H9 (cell line): ENCODE measurements around the gene INTS1. TPM values are rescaled to one million over a fixed set of nuclear protein-coding genes. Genes with fewer than 3 reads are reported as not detected.

Source experiments
- DNase-seq: peaks from one replicate; pipeline ENCODE4 v3.0.0-alpha.2; 2017
- H2AFZ ChIP-seq: one replicate; pipeline ENCODE4 v1.6.1; 2013; ENCODE audit warnings: mild to moderate bottlenecking, low read length, control low read depth, moderate library complexity
- H2AK5ac ChIP-seq: 2 replicates; pipeline ENCODE4 v1.6.1; 2013; ENCODE audit warnings: low read length, control low read depth, mixed read lengths; ENCODE audit not compliant: insufficient read length
- H2BK120ac ChIP-seq: one replicate; pipeline ENCODE4 v1.6.1; 2013; ENCODE audit warnings: low read depth, mild to moderate bottlenecking, low read length, control low read depth, inconsistent platforms; ENCODE audit not compliant: poor library complexity, severe bottlenecking
- H2BK12ac ChIP-seq: 2 replicates; pipeline ENCODE4 v1.6.1; 2013; ENCODE audit warnings: low read length, control low read depth, mixed read lengths, low read depth; ENCODE audit not compliant: insufficient read length
- H2BK15ac ChIP-seq: 2 replicates; pipeline ENCODE4 v1.6.1; 2013; ENCODE audit warnings: low read depth, low read length, control low read depth
- H2BK20ac ChIP-seq: one replicate; pipeline ENCODE4 v1.6.1; 2013; ENCODE audit warnings: low read depth, mild to moderate bottlenecking, low read length, control low read depth, inconsistent platforms; ENCODE audit not compliant: poor library complexity, severe bottlenecking
- H2BK5ac ChIP-seq: 2 replicates; pipeline ENCODE4 v1.6.1; 2013; ENCODE audit warnings: low read length, control low read depth, mixed read lengths; ENCODE audit not compliant: insufficient read length
- H3K14ac ChIP-seq: 2 replicates; pipeline ENCODE4 v1.6.1; 2013; ENCODE audit warnings: low read length, control low read depth; ENCODE audit not compliant: insufficient read depth
- H3K18ac ChIP-seq: 2 replicates; pipeline ENCODE4 v1.6.1; 2013; ENCODE audit warnings: low read depth, mild to moderate bottlenecking, mixed read lengths, low read length, control low read depth; ENCODE audit not compliant: insufficient read length
- H3K23ac ChIP-seq: 2 replicates; pipeline ENCODE4 v1.6.1; 2013; ENCODE audit warnings: low read length, control low read depth, mixed read lengths, low read depth; ENCODE audit not compliant: insufficient read length
- H3K23me2 ChIP-seq: 2 replicates; pipeline ENCODE4 v1.6.1; 2013; ENCODE audit warnings: low read depth, mild to moderate bottlenecking, mixed read lengths, low read length, control low read depth; ENCODE audit not compliant: insufficient read length, poor library complexity, severe bottlenecking
- H3K27ac ChIP-seq: 2 replicates; pipeline ENCODE4 v1.5.1; 2013; ENCODE audit warnings: low read length, control low read depth, mixed read lengths, low read depth; ENCODE audit not compliant: insufficient read length
- H3K27me3 ChIP-seq: 2 replicates; pipeline ENCODE4 v1.6.1; 2013; ENCODE audit warnings: low read length, control low read depth, inconsistent platforms; ENCODE audit not compliant: insufficient read depth
- H3K4ac ChIP-seq: 2 replicates; pipeline ENCODE4 v1.6.1; 2013; ENCODE audit warnings: low read depth, mild to moderate bottlenecking, control low read depth, inconsistent platforms, low read length, moderate library complexity
- H3K4me1 ChIP-seq: 2 replicates; pipeline ENCODE4 v1.6.1; 2013; ENCODE audit warnings: low read length, control low read depth, inconsistent platforms; ENCODE audit not compliant: insufficient read depth
- H3K4me2 ChIP-seq: 2 replicates; pipeline ENCODE4 v1.6.1; 2013; ENCODE audit warnings: low read length, control low read depth, mixed read lengths; ENCODE audit not compliant: insufficient read length, insufficient read depth
- H3K56ac ChIP-seq: 2 replicates; pipeline ENCODE4 v1.6.1; 2013; ENCODE audit warnings: low read depth, mild to moderate bottlenecking, mixed read lengths, low read length, control low read depth; ENCODE audit not compliant: insufficient read length
- H3K79me1 ChIP-seq: 2 replicates; pipeline ENCODE4 v1.6.1; 2013; ENCODE audit warnings: low read depth, mild to moderate bottlenecking, moderate library complexity, low read length, control low read depth, inconsistent platforms; ENCODE audit not compliant: insufficient read depth, poor library complexity, severe bottlenecking
- H3K79me2 ChIP-seq: 2 replicates; pipeline ENCODE4 v1.6.1; 2013; ENCODE audit warnings: low read length, control low read depth, inconsistent platforms; ENCODE audit not compliant: insufficient read depth
- H3K9ac ChIP-seq: 2 replicates; pipeline ENCODE4 v1.6.1; 2013; ENCODE audit warnings: low read length, control low read depth, mixed read lengths; ENCODE audit not compliant: insufficient read length; ENCODE audit errors: extremely low read depth
- H3K9me3 ChIP-seq: one replicate; pipeline ENCODE4 v1.6.1; 2013; ENCODE audit warnings: low read depth, low read length, inconsistent platforms; ENCODE audit not compliant: control insufficient read depth
- H3T11ph ChIP-seq: one replicate; pipeline ENCODE4 v1.6.1; 2013; ENCODE audit warnings: mild to moderate bottlenecking, low read length, control low read depth, inconsistent platforms
- H4K20me1 ChIP-seq: one replicate; pipeline ENCODE4 v1.6.1; 2013; ENCODE audit not compliant: control insufficient read depth, insufficient read length, insufficient read depth
- H4K5ac ChIP-seq: 2 replicates; pipeline ENCODE4 v1.6.1; 2013; ENCODE audit warnings: low read depth, mild to moderate bottlenecking, mixed read lengths, low read length, control low read depth; ENCODE audit not compliant: insufficient read length
- H4K8ac ChIP-seq: replicated peaks from 2 replicates; pipeline ENCODE4 v1.6.1; 2013; ENCODE audit warnings: low read length, control low read depth, mixed read lengths, low read depth; ENCODE audit not compliant: insufficient read length
- H4K91ac ChIP-seq: 2 replicates; pipeline ENCODE4 v1.6.1; 2013; ENCODE audit warnings: low read depth, mild to moderate bottlenecking, moderate library complexity, mixed read lengths, low read length, control low read depth; ENCODE audit not compliant: insufficient read length
- H3K27ac Mint-ChIP-seq, 3 experiments: 2 replicates in 2 of 3; 3 replicates in 1 of 3; pipeline ENCODE4 v1.8.0; 2020 to 2021; ENCODE audit warnings: mixed read lengths in 3 of 3, mild to moderate bottlenecking in 1 of 3, moderate library complexity in 1 of 3
- H3K27me3 Mint-ChIP-seq: 2 replicates; pipeline ENCODE4 v1.8.0; 2021; ENCODE audit warnings: low read depth, mild to moderate bottlenecking, moderate library complexity, mixed read lengths
- H3K36me3 Mint-ChIP-seq, 3 experiments: 2 replicates in 2 of 3; 3 replicates in 1 of 3; pipeline ENCODE4 v1.8.0; 2020 to 2021; ENCODE audit warnings: low read depth in 3 of 3, mixed read lengths in 3 of 3; ENCODE audit not compliant: insufficient read depth in 1 of 3
- H3K4me1 Mint-ChIP-seq, 2 experiments: 2 replicates each; pipeline ENCODE4 v1.8.0; 2020; ENCODE audit warnings: mixed read lengths in 2 of 2
- H3K4me3 Mint-ChIP-seq, 2 experiments: 2 replicates in 1 of 2; 3 replicates in 1 of 2; pipeline ENCODE4 v1.8.0; 2020 to 2021; ENCODE audit warnings: mild to moderate bottlenecking in 2 of 2, mixed read lengths in 2 of 2, moderate library complexity in 1 of 2
- H3K9me3 Mint-ChIP-seq, 2 experiments: 2 replicates in 1 of 2; 3 replicates in 1 of 2; pipeline ENCODE4 v1.8.0; 2020; ENCODE audit warnings: mild to moderate bottlenecking in 2 of 2, mixed read lengths in 2 of 2, moderate library complexity in 1 of 2
- CTCF ChIP-seq: fragments of 200-600 bp; sonication (generic); conservative IDR thresholded peaks from 3 replicates; pipeline ENCODE4 v1.8.0; 2021; ENCODE audit warnings: antibody characterized with exemption, mild to moderate bottlenecking
- WGBS: extraction: QIAGEN DNeasy Blood & Tissue Kit; methylation state at CpG from one replicate; pipeline ENCODE4 v1.1.7; 2013; ENCODE audit warnings: missing lambda C conversion rate, low lambda C conversion rate, mixed read lengths; ENCODE audit not compliant: insufficient read length; ENCODE audit errors: extremely low coverage; 5-methylcytosine and 5-hydroxymethylcytosine counted together
- total RNA-seq: library from RNA; stranded (reverse); gene quantifications from 2 replicates; pipeline ENCODE4 v1.2.1, GENCODE V29; 2021

INTS1 gene
- total RNA-seq, 1 experiment from 2014 or later: 133 TPM

GRCh38 chr7:1508277-1508758, 4.1 kb upstream of the INTS1 start:
- no peak for TF ChIP-seq CTCF
- no peak overlapping the region for H2BK20ac ChIP-seq
- no peaks in the 10 kb centered on the region for H3K27me3 ChIP-seq
- H3K4me2 ChIP-seq: no peak overlapping the region
- H3K27ac ChIP-seq: no peak overlapping the region
- Mint-ChIP-seq H3K27me3 (no peaks in the 10 kb centered on the region; the same call in 1 of the 2 replicates), H3K27ac (no peak overlapping the region; a peak in 1 of 7 replicates), H3K4me3 (no peak overlapping the region), H3K4me1 (peaks cover 6 to 16% of the 10 kb centered on the region in 2 experiments), H3K36me3 (no peaks in the 10 kb centered on the region), H3K9me3 (no peaks in the 10 kb centered on the region)
- H4K5ac ChIP-seq: no peak overlapping the region
- H2BK15ac ChIP-seq: no peak overlapping the region
- H3K14ac ChIP-seq: no peak overlapping the region
- peaks cover 3% of the 10 kb centered on the region; the same call in 1 of the 2 replicates for H3K79me2 ChIP-seq
- WGBS: no CpG with 5 or more reads among the region's 10 CpGs
- H3K9me3 ChIP-seq: no peaks in the 10 kb centered on the region
- no peak overlapping the region for H3K4ac ChIP-seq
- H4K20me1 ChIP-seq: no peaks in the 10 kb centered on the region
- no peak overlapping the region for H4K91ac ChIP-seq
- H2BK120ac ChIP-seq: no peak overlapping the region
- H2BK12ac ChIP-seq: no peak overlapping the region
- no peak for DNase-seq
- no peak overlapping the region for H3K9ac ChIP-seq
- no peak overlapping the region for H2AFZ ChIP-seq
- no peaks in the 10 kb centered on the region for H3K79me1 ChIP-seq
- no peak overlapping the region for H4K8ac ChIP-seq
- no peak overlapping the region for H3K23ac ChIP-seq
- no peak overlapping the region for H2AK5ac ChIP-seq
- H2BK5ac ChIP-seq: no peak overlapping the region
- H3K56ac ChIP-seq: no peak overlapping the region
- H3T11ph ChIP-seq: no peak overlapping the region
- H3K23me2 ChIP-seq: peaks cover 6% of the 10 kb centered on the region
- H3K4me1 ChIP-seq: no peaks in the 10 kb centered on the region
- H3K18ac ChIP-seq: no peak overlapping the region
